K562 (cell line): ENCODE results near the gene CUX1. TPM values are rescaled to one million over a fixed set of nuclear protein-coding genes. Genes with fewer than 3 reads are reported as not detected.
A peak's percentile ranks its signal among the peaks of the same experiment; 100 is the strongest.

Experiments used
- ASH1L ChIP-seq: fragments of 450-650 bp; IDR thresholded peaks from 2 replicates; pipeline ENCODE4 v1.6.1; 2018; ENCODE audit warnings: borderline replicate concordance, mild to moderate bottlenecking, low read depth; ENCODE audit not compliant: partially characterized antibody
- BACH1 ChIP-seq: fragments of 200-800 bp; sonication (Bioruptor generic); IDR thresholded peaks from 2 replicates; pipeline ENCODE4 v1.6.1; 2016; ENCODE audit warnings: missing genetic modification characterization, missing compliant biosample characterization
- CBFA2T2 ChIP-seq: fragments of 450-650 bp; conservative IDR thresholded peaks from 2 replicates; pipeline ENCODE4 v1.6.1; 2017; ENCODE audit warnings: mild to moderate bottlenecking
- CBX3 ChIP-seq, 2 experiments: IDR thresholded peaks; 1 replicate in 1 of 2; 2 replicates in 1 of 2; pipeline ENCODE4 v1.6.1; 2012; ENCODE audit warnings: inconsistent platforms in 2 of 2, low read length in 2 of 2, borderline replicate concordance in 1 of 2, control low read depth in 1 of 2
- CHD2 ChIP-seq: IDR thresholded peaks from 2 replicates; pipeline ENCODE4 v1.6.1; 2011; ENCODE audit warnings: low read depth, low read length
- CREB1 ChIP-seq, 2 experiments: sonication (generic) in 1 of 2; formaldehyde crosslinking in 1 of 2; IDR thresholded peaks; 2 replicates each; pipeline versions ENCODE4 v1.6.1 to v1.8.0; 2012 to 2022; ENCODE audit warnings: inconsistent platforms in 1 of 2, mild to moderate bottlenecking in 1 of 2, missing genetic modification reagents in 1 of 2, moderate library complexity in 1 of 2
- DPF2 ChIP-seq: fragments of 450-650 bp; IDR thresholded peaks from 2 replicates; pipeline ENCODE4 v1.6.1; 2016
- JUND ChIP-seq, 2 experiments: IDR thresholded peaks; 2 replicates in 1 of 2; 3 replicates in 1 of 2; pipeline ENCODE4 v1.6.1; 2011; ENCODE audit warnings: borderline replicate concordance in 2 of 2, low read depth in 2 of 2, low read length in 2 of 2, improper control_type of control experiment in 1 of 2, missing biosample characterization in 1 of 2, missing genetic modification characterization in 1 of 2, missing genetic modification reagents in 1 of 2
- LARP7 ChIP-seq: fragments of 450-650 bp; IDR thresholded peaks from 2 replicates; pipeline ENCODE4 v1.6.1; 2016
- MEF2A ChIP-seq: IDR thresholded peaks from 2 replicates; pipeline ENCODE4 v1.6.1; 2011; ENCODE audit warnings: low read depth, mild to moderate bottlenecking, low read length, moderate library complexity; ENCODE audit not compliant: control insufficient read depth
- MTA1 ChIP-seq: fragments of 450-650 bp; IDR thresholded peaks from 2 replicates; pipeline ENCODE4 v1.6.1; 2017; ENCODE audit warnings: borderline replicate concordance
- NFRKB ChIP-seq: fragments of 450-650 bp; IDR thresholded peaks from 2 replicates; pipeline ENCODE4 v1.6.1; 2016; ENCODE audit warnings: low read depth
- SUPT5H ChIP-seq: fragments of 450-650 bp; IDR thresholded peaks from 2 replicates; pipeline ENCODE4 v1.6.1; 2016
- ZFX ChIP-seq: sonication (generic); formaldehyde crosslinking; IDR thresholded peaks from 2 replicates; pipeline ENCODE4 v1.8.0; 2022; ENCODE audit warnings: mild to moderate bottlenecking, missing genetic modification reagents, moderate library complexity
- ZNF583 ChIP-seq: fragments of 250-450 bp; sonication (Bioruptor Pico); IDR thresholded peaks from 2 replicates; pipeline ENCODE4 v1.4.0; 2020
- polyA plus RNA-seq, 8 experiments: library from polyadenylated mRNA; depleted of rRNA in 4 of 8; stranded (reverse) in 5 of 8; unstranded in 3 of 8; fragments of >200 nt; fragmentation: Nextera tagmentation in 2 of 8; fragmentation: Illumina TruSeq in 1 of 8; extraction: Ambion mirVana in 2 of 8; extraction: Trizol in 1 of 8; gene quantifications; 2 replicates each; pipeline versions ENCODE4 v1.2.1 to v1.2.3, GENCODE V29; 2011 to 2014; ENCODE audit warnings: inconsistent platforms in 1 of 8, missing spikeins in 1 of 8
- total RNA-seq, 7 experiments: library from RNA; depleted of rRNA in 6 of 7; stranded (reverse); fragments of >200 nt in 6 of 7; fragmentation: Illumina TruSeq in 2 of 7; extraction: Trizol in 2 of 7; gene quantifications; 2 replicates each; pipeline versions ENCODE4 v1.2.1 to v1.2.3, GENCODE V29; 2011 to 2021; ENCODE audit warnings: low replicate concordance in 1 of 7
- TF ChIP-seq, protein P1 (sequence below): fragments of 250-450 bp; sonication (Bioruptor Pico); IDR thresholded peaks from 2 replicates; pipeline ENCODE4 v1.4.0; 2020; ENCODE audit warnings: mild to moderate bottlenecking
- TF ChIP-seq, protein P2 (sequence below): sonication (generic); formaldehyde crosslinking; IDR thresholded peaks from 2 replicates; pipeline ENCODE4 v1.5.0; 2020; ENCODE audit warnings: missing genetic modification reagents
- TF ChIP-seq, protein P3 (sequence below): fragments of 450-650 bp; IDR thresholded peaks from 2 replicates; pipeline ENCODE4 v1.6.1; 2017; ENCODE audit warnings: antibody characterized with exemption, mild to moderate bottlenecking
- TF ChIP-seq, protein P4 (sequence below): fragments of 250-450 bp; sonication (Bioruptor Pico); IDR thresholded peaks from 2 replicates; pipeline ENCODE4 v1.8.0; 2022; ENCODE audit warnings: inconsistent platforms

Gene CUX1
- total and polyA plus RNA-seq, 9 of the 15 experiments (the other 6 are each of a cell fraction or from before 2014, with no cell fraction given) = 3.6 to 55.3 (median 25.2) TPM

DNA sequence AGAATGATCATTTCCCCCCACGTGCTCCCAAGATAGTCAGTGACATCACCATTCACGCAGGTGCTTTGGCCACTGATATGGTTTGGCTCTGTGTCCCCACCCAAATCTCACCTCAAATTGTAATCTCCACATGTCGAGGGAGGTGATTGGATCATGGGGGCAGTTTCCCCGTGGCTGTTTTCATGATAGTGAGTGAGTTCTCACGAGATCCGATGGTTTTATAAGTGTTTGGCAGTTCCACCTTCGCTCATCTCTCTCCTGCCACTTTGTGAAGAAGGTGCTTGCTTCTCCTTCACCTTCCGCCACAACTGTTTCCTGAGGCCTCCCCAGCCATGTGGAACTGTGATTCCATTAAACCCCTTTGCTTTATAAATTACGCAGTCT is 263.8 kb downstream of the CUX1 start (continued):
- TF ChIP-seq, protein P1, sequence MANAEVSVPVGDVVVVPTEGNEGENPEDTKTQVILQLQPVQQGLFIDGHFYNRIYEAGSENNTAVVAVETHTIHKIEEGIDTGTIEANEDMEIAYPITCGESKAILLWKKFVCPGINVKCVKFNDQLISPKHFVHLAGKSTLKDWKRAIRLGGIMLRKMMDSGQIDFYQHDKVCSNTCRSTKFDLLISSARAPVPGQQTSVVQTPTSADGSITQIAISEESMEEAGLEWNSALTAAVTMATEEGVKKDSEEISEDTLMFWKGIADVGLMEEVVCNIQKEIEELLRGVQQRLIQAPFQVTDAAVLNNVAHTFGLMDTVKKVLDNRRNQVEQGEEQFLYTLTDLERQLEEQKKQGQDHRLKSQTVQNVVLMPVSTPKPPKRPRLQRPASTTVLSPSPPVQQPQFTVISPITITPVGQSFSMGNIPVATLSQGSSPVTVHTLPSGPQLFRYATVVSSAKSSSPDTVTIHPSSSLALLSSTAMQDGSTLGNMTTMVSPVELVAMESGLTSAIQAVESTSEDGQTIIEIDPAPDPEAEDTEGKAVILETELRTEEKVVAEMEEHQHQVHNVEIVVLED (CRISPR knock-in tag) = no peak
- TF ChIP-seq LARP7 (0 out of 2 replicates have a peak, but pooled peaks have one; percentile 6), ZNF583 (CRISPR knock-in tag) (no peak; the same call in 1 of the 2 replicates), BACH1 (no peak), JUND (IDR thresholded peaks at IDR 0.05; ENCODE audit: borderline replicate concordance, low read depth, low read length) (peak; percentile 57; the same call in 1 of the 2 replicates), JUND (tag; IDR thresholded peaks at IDR 0.05; ENCODE audit: borderline replicate concordance, low read depth, low read length) (0 out of 3 replicates have a peak, but pooled peaks have one; percentile 57), CHD2 (peak; percentile 77), ASH1L (peak; percentile 10), MEF2A (peak; percentile 86), ZFX (0 out of 2 replicates have a peak, but pooled peaks have one; percentile 4), NFRKB (0 out of 2 replicates have a peak, but pooled peaks have one; percentile 10), CBX3 (IDR thresholded peaks at IDR 0.05; ENCODE audit: borderline replicate concordance in 1 of 2, low read length in 2 of 2) (peak in 1 of 2 experiments; percentile 27; a peak in 1 of 3 replicates), DPF2 (0 out of 2 replicates have a peak, but pooled peaks have one; percentile 0), CREB1 (IDR thresholded peaks at IDR 0.05) (no peak), CREB1 (CRISPR knock-in tag; IDR thresholded peaks at IDR 0.05) (peak; percentile 21; the same call in 1 of the 2 replicates), SUPT5H (0 out of 2 replicates have a peak, but pooled peaks have one; percentile 2), MTA1 (peak; percentile 61; the same call in 1 of the 2 replicates), CBFA2T2 (no peak)
- TF ChIP-seq, protein P2, sequence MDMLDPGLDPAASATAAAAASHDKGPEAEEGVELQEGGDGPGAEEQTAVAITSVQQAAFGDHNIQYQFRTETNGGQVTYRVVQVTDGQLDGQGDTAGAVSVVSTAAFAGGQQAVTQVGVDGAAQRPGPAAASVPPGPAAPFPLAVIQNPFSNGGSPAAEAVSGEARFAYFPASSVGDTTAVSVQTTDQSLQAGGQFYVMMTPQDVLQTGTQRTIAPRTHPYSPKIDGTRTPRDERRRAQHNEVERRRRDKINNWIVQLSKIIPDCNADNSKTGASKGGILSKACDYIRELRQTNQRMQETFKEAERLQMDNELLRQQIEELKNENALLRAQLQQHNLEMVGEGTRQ = peak; percentile 83
- TF ChIP-seq, protein P3, sequence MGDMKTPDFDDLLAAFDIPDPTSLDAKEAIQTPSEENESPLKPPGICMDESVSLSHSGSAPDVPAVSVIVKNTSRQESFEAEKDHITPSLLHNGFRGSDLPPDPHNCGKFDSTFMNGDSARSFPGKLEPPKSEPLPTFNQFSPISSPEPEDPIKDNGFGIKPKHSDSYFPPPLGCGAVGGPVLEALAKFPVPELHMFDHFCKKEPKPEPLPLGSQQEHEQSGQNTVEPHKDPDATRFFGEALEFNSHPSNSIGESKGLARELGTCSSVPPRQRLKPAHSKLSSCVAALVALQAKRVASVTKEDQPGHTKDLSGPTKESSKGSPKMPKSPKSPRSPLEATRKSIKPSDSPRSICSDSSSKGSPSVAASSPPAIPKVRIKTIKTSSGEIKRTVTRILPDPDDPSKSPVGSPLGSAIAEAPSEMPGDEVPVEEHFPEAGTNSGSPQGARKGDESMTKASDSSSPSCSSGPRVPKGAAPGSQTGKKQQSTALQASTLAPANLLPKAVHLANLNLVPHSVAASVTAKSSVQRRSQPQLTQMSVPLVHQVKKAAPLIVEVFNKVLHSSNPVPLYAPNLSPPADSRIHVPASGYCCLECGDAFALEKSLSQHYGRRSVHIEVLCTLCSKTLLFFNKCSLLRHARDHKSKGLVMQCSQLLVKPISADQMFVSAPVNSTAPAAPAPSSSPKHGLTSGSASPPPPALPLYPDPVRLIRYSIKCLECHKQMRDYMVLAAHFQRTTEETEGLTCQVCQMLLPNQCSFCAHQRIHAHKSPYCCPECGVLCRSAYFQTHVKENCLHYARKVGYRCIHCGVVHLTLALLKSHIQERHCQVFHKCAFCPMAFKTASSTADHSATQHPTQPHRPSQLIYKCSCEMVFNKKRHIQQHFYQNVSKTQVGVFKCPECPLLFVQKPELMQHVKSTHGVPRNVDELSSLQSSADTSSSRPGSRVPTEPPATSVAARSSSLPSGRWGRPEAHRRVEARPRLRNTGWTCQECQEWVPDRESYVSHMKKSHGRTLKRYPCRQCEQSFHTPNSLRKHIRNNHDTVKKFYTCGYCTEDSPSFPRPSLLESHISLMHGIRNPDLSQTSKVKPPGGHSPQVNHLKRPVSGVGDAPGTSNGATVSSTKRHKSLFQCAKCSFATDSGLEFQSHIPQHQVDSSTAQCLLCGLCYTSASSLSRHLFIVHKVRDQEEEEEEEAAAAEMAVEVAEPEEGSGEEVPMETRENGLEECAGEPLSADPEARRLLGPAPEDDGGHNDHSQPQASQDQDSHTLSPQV = peak; percentile 70; the same call in 1 of the 2 replicates
- TF ChIP-seq, protein P4, sequence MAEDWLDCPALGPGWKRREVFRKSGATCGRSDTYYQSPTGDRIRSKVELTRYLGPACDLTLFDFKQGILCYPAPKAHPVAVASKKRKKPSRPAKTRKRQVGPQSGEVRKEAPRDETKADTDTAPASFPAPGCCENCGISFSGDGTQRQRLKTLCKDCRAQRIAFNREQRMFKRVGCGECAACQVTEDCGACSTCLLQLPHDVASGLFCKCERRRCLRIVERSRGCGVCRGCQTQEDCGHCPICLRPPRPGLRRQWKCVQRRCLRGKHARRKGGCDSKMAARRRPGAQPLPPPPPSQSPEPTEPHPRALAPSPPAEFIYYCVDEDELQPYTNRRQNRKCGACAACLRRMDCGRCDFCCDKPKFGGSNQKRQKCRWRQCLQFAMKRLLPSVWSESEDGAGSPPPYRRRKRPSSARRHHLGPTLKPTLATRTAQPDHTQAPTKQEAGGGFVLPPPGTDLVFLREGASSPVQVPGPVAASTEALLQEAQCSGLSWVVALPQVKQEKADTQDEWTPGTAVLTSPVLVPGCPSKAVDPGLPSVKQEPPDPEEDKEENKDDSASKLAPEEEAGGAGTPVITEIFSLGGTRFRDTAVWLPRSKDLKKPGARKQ = 0 out of 2 replicates have a peak, but pooled peaks have one; percentile 34
